Activated CD4-positive, CD25-positive, alpha-beta regulatory T cell treated with anti-CD3 and anti-CD28 coated beads, Interleukin-2, amount 50 U/mL, for 16 hours (primary cell): ENCODE results near the gene DNAH9.
"Not testable (repeated sequence)": the region's sequence is repeated elsewhere in the genome, so short reads cannot be mapped to it uniquely, and the experiment has no call there.

ENCODE experiments used
- DNase-seq: peaks from one replicate; pipeline ENCODE4 v3.0.0-alpha.2; 2020; ENCODE audit warnings: low read depth, low spot score

The DNAH9 gene

GRCh38 chr17:11954936-11955335 lies 356.7 kb downstream of the DNAH9 start:
- no peak for DNase-seq

GRCh38 chr17:11969565-11969964 lies 371.3 kb downstream of the DNAH9 start:
- DNase-seq: no peak

GRCh38 chr17:11972741-11973140 lies 374.5 kb downstream of the DNAH9 start:
- not testable (repeated sequence) for DNase-seq

- DNase-seq: no peak
These were observed 381.5 kb downstream of the DNAH9 start for GRCh38 chr17:11979795-11980194.

GRCh38 chr17:11980813-11981212 lies 382.5 kb downstream of the DNAH9 start:
- DNase-seq: no peak

- no peak for DNase-seq
These were observed 383.6 kb downstream of the DNAH9 start for GRCh38 chr17:11981862-11982261.

- DNase-seq: no peak
These were observed 388.1 kb downstream of the DNAH9 start for GRCh38 chr17:11986179-11986941.

GRCh38 chr17:11986942-11987329 lies 388.7 kb downstream of the DNAH9 start:
- DNase-seq: no peak

- no peak for DNase-seq
These were observed 392.2 kb downstream of the DNAH9 start for GRCh38 chr17:11990363-11990983.

- no peak for DNase-seq
These were observed 393.2 kb downstream of the DNAH9 start for GRCh38 chr17:11991461-11991860.

GRCh38 chr17:11996722-11997146 lies 398.5 kb downstream of the DNAH9 start:
- no peak for DNase-seq

- DNase-seq: peak; percentile 83
These were observed 399.1 kb downstream of the DNAH9 start, which contains the start of gene ZNF18 for GRCh38 chr17:11997147-11997971. ZNF18 (minus strand) TSS chr17:11997475; CDS start chr17:11992829, 4,646 bp downstream.

GRCh38 chr17:11997972-11998233 lies 399.6 kb downstream of the DNAH9 start:
- no peak for DNase-seq

- DNase-seq: no peak
These were observed 401.4 kb downstream of the DNAH9 start for GRCh38 chr17:11999696-12000095.

- no peak for DNase-seq
These were observed 409.2 kb downstream of the DNAH9 start for GRCh38 chr17:12007466-12007865.
